DMS114 treated with DMSO at 0.1 percent for 48 hours (cell line): ENCODE results near the gene B4GALT4.
"Not testable (repeated sequence)": the region's sequence is repeated elsewhere in the genome, so short reads cannot be mapped to it uniquely, and the experiment has no call there.

ENCODE experiments used
- DNase-seq: peaks from one replicate; lab custom pipeline; 2025; ENCODE audit not compliant: unreplicated experiment; lab: John Stamatoyannopoulos, UW

B4GALT4 gene

GRCh38 chr3:119205209-119205608 lies 35.5 kb downstream of the B4GALT4 start:
- no peak for DNase-seq

DNA sequence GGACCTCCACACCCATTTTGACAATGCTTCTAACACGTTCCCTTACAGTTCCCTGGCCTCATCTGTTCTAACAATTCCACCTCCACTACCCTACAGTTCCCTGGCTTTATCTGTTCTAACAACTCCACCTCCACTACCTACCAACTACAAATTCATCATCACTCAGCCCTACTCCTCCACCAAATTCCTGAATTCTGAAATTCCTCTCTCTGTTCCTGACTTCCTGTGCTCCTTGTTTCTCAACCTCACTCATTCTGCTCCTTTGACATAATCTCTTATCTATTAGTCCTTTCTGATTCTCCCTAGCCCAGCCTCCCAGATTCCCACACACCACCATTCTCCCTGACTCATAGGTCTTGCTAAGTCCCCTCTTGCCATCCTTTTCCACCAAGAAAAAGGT lies 44.8 kb downstream of the B4GALT4 start:
- no peak for DNase-seq

GRCh38 chr3:119195151-119195476 lies 45.6 kb downstream of the B4GALT4 start:
- no peak for DNase-seq

DNA sequence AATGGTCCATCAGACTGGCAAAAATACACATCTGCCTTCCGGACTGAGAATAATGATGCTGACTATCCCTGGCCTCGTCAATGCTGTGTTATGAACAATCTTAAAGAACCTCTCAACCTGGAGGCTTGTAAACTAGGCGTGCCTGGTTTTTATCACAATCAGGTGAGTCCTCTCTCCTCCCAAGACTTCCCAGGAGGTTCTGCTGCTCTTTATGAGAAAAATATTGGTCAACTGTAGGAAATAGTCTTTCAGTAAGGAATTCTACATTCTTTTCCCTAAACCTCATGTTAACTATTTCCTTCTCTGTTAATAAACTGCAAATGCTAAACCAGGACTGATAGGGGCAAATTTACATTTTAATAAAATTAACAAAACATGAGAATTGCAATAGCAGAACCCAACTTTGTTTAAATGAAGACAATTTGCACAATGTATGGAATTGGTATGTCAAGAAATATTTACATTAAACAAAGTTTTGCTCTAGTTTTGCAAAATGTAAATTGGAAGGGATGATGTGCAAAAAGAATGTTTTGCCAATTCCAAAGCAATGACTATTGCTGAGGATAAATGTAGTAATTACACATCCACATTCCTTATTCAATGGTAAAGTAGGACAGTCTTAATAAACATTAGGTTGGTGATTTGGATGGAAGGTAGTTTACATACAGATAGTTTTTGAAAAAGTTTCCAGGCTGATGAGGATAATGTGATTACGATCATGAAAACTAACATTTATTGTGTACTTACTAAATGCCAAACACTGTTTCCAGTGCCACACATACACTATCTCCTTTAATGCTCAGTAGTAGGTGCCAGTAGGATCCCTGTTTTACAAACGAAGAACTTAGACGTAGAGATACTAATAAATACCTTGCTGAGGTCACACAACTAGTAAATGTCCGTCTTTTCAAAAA lies 46.2 kb downstream of the B4GALT4 start:
- no peak for DNase-seq

DNA sequence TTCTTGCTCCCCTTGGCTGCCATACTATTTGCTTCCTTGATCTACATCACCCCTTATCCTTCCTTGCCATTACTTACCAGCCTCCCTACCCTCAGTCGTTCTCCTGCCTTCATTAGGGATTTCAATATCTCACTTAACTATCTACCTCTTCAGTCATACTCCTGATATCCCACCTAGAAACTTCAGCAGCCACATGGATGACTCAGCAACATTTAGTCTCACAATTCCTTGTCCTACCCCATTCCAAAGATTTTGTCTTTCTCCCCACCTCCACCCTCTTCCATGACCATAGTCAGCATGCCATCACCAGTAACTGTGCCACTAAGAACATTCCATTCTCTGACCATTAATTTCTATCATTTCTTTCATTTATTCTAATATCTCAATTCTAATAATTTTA lies 48.9 kb downstream of the B4GALT4 start:
- no peak for DNase-seq

DNA sequence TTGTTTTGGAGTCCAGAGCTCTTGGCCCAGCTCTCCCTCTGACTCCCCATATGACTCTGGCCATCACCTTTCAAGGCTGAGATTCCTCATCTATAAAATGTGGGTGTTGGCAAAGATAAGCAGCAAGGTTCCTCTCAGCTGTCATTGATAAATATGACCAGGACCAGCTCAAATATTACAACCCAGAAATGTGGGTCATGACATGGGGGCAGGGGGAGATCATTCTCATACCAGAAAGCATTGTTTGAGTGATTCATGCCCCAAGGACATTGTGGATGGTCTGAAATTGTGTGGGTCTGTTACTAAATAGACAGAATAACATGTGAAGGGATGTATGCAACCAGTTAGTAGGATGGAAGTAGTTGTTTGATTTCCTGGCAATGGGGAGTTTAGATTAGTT lies 53.4 kb downstream of the B4GALT4 start:
- no peak for DNase-seq

GRCh38 chr3:119184796-119185570 lies 55.7 kb downstream of the B4GALT4 start:
- DNase-seq: no peak

- no peak for DNase-seq
Measured at GRCh38 chr3:119184111-119184510, 56.6 kb downstream of the B4GALT4 start.

DNA sequence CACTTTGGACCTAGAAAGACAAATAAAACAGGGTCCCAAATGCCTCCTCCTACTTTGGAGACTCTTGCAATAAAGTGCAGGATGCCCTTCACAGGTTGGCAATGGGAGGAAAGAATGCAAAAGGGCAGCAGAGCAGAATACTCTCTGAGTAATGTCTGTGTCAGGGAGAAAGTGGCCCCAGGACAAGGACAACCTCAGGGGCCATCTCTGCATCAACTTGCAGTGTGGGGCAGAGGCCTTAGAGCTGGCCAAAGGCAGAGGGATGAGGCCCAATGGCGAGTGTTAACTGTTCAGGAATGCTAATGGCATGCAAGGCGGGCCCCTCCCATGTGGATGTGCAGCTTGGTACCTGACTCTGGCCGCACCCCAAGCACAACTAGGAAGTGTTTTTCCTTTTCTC lies 58.9 kb downstream of the B4GALT4 start:
- no peak for DNase-seq

DNA sequence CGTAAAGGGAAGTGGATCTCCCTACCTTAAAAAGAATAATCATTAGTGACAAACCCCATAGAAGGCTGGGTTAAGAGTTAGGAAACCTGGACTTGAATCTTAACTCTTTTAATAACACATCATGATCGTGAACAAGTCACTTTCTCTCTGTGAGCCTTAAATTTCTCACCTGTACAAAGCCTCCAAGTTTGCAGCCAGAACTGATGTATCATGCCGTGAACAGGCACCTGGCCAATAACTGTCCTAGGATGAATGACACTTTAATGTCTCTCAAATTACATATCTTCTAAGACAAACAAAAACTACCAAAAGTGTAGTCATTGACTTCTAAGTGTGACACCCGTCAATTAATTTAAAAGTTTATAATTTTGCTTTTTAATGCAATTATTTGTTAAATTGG lies 63.4 kb downstream of the B4GALT4 start:
- DNase-seq: no peak

- DNase-seq: no peak
Measured at GRCh38 chr3:119176778-119177177, 63.9 kb downstream of the B4GALT4 start.

- DNase-seq: no peak
Measured at GRCh38 chr3:119175872-119176756, 64.6 kb downstream of the B4GALT4 start.

- DNase-seq: no peak
Measured at GRCh38 chr3:119173325-119173724, 67.4 kb downstream of the B4GALT4 start, which contains the start of gene UPK1B. Gene UPK1B, plus strand, starts transcription at chr3:119173598. Its CDS starts 13,144 bp downstream, at chr3:119186742.

- no peak for DNase-seq
Measured at GRCh38 chr3:119170821-119171220, 69.9 kb downstream of the B4GALT4 start.

GRCh38 chr3:119164745-119165144 lies 75.9 kb downstream of the B4GALT4 start:
- not testable (repeated sequence) for DNase-seq
